Measurements from ENCODE around the gene P2RY2.

DNA sequence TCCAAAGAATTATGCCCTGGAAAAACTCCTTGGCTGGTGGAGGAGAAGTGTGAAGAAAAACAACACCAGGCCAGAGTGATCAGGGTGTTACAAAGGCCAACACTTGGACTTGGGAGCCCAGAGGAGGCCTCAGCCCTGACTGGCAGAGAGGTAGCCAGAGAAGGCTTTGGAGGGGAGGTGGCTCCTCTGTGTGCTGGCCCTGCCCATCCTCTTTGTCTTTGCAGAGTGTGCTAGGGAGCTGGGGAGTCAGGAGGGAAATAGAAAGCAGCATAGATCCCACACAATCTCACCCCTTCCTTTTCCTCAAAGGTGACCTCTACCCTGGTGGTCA, 42.0 kb downstream of the P2RY2 start:
- TF ChIP-seq TAF1 (IDR thresholded peaks at IDR 0.05; ENCODE audit: low read depth, low read length) (no peak), SPI1 (IDR thresholded peaks at IDR 0.05; ENCODE audit: low read depth, low read length) (no peak), POLR2A (IDR thresholded peaks at IDR 0.05; ENCODE audit: low read depth, low read length) (no peak), POLR2AphosphoS5 (IDR thresholded peaks at IDR 0.05; ENCODE audit: low read depth, low read length) (no peak), POU2F2 (IDR thresholded peaks at IDR 0.05; ENCODE audit: low read depth, low read length) (no peak)
